Aorta (tissue), 5 donors: ENCODE results near the gene AP1G2. TPM values are rescaled to one million over a fixed set of nuclear protein-coding genes. Genes with fewer than 3 reads are reported as not detected.

ENCODE experiments used
- ATAC-seq: fragments of 200-7000 bp; cut with Tn5 transposase; one replicate; pipeline ENCODE4 v1.9.1; 2022; ENCODE audit warnings: moderate library complexity; ENCODE audit not compliant: low FRiP score
- DNase-seq, 2 donors: peaks; one replicate each; pipeline ENCODE4 v3.0.0-alpha.2; 2020
- H3K27ac ChIP-seq, 2 donors: one replicate each; pipeline ENCODE4 v1.5.1; 2013; ENCODE audit warnings: low read length in 2 of 2, mild to moderate bottlenecking in 2 of 2, moderate library complexity in 2 of 2, control low read depth in 1 of 2, inconsistent platforms in 1 of 2, low read depth in 1 of 2
- H3K27me3 ChIP-seq, 2 donors: one replicate each; pipeline ENCODE4 v1.6.1; 2013; ENCODE audit warnings: control low read depth in 1 of 2, low read length in 1 of 2, mild to moderate bottlenecking in 1 of 2, moderate library complexity in 1 of 2; ENCODE audit not compliant: insufficient read depth in 2 of 2, control insufficient read depth in 1 of 2
- H3K36me3 ChIP-seq, 2 donors: one replicate each; pipeline ENCODE4 v1.6.1; 2013; ENCODE audit warnings: control low read depth in 1 of 2, low read length in 1 of 2, mild to moderate bottlenecking in 1 of 2; ENCODE audit not compliant: insufficient read depth in 2 of 2, control insufficient read depth in 1 of 2
- H3K4me1 ChIP-seq, 2 donors: one replicate each; pipeline ENCODE4 v1.6.1; 2013; ENCODE audit warnings: low read length in 2 of 2, control low read depth in 1 of 2, mild to moderate bottlenecking in 1 of 2, moderate library complexity in 1 of 2; ENCODE audit not compliant: insufficient read depth in 2 of 2, control insufficient read depth in 1 of 2
- H3K4me3 ChIP-seq, 2 donors: one replicate each; pipeline ENCODE4 v1.5.1; 2013; ENCODE audit warnings: low read length in 2 of 2, control low read depth in 1 of 2, mild to moderate bottlenecking in 1 of 2
- H3K9me3 ChIP-seq: one replicate; pipeline ENCODE4 v1.6.1; 2013; ENCODE audit warnings: mild to moderate bottlenecking, low read length; ENCODE audit not compliant: control insufficient read depth
- WGBS, 2 donors: extraction: QIAGEN DNeasy Blood & Tissue Kit; methylation state at CpG; one replicate each; pipeline ENCODE4 v1.1.7; 2013; 5-methylcytosine and 5-hydroxymethylcytosine counted together
- intact Hi-C, 2 donors: fragments of 100-400 bp; cut with DNase I; formaldehyde crosslinking; loops; one replicate each; pipeline versions ENCODE4 v1.14.2 to v1.15.0; 2022
- long read RNA-seq, 2 donors: library from polyadenylated mRNA; unstranded; transcript quantifications; one replicate each; pipeline ENCODE4 v2.0.0, GENCODE V29; 2020 to 2021
- polyA plus RNA-seq, 2 donors: library from polyadenylated mRNA; stranded (reverse); fragments of 200-250 nt; gene quantifications; one replicate each; pipeline ENCODE4 v1.2.3, GENCODE V29; 2013
- total RNA-seq, 2 donors: library from RNA; stranded (reverse); fragmentation: NEBNext Ultra II Directional; extraction: Animal tissue kit (Norgen Biotek cat#: 25700); gene quantifications; one replicate each; pipeline ENCODE4 v1.2.1, GENCODE V29; 2021
- donor health status: healthy with polysubstance abuse.
- donor health status: Bipolar disorder and iron deficiency.
- donor health status: DM: no; HTN: no; CAD: no.
- donor health status: DM: no; HTN: no; CAD: no.
- donor health status: DM: yes; HTN: yes; CAD: no.

Gene AP1G2, protein sequence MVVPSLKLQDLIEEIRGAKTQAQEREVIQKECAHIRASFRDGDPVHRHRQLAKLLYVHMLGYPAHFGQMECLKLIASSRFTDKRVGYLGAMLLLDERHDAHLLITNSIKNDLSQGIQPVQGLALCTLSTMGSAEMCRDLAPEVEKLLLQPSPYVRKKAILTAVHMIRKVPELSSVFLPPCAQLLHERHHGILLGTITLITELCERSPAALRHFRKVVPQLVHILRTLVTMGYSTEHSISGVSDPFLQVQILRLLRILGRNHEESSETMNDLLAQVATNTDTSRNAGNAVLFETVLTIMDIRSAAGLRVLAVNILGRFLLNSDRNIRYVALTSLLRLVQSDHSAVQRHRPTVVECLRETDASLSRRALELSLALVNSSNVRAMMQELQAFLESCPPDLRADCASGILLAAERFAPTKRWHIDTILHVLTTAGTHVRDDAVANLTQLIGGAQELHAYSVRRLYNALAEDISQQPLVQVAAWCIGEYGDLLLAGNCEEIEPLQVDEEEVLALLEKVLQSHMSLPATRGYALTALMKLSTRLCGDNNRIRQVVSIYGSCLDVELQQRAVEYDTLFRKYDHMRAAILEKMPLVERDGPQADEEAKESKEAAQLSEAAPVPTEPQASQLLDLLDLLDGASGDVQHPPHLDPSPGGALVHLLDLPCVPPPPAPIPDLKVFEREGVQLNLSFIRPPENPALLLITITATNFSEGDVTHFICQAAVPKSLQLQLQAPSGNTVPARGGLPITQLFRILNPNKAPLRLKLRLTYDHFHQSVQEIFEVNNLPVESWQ
- total RNA-seq: 10 to 100 TPM; 36.9 to 78.6 TPM
- 10 to 100 TPM; 17.5 to 75.7 TPM for polyA plus RNA-seq
- long read RNA-seq, donor 1, transcript AP1G2-202 (22 exons, 2,609 nt): major isoform, 11 of 68 reads
- long read RNA-seq, donor 1, partial matches to known transcripts: 12 of 68 reads
- long read RNA-seq, donor 1, other reads (novel, unspliced or antisense): 44 of 68 reads
- long read RNA-seq, donor 2, partial matches to known transcripts: 2 of 26 reads
- long read RNA-seq, donor 2, other reads (novel, unspliced or antisense): 20 of 26 reads

DNA sequence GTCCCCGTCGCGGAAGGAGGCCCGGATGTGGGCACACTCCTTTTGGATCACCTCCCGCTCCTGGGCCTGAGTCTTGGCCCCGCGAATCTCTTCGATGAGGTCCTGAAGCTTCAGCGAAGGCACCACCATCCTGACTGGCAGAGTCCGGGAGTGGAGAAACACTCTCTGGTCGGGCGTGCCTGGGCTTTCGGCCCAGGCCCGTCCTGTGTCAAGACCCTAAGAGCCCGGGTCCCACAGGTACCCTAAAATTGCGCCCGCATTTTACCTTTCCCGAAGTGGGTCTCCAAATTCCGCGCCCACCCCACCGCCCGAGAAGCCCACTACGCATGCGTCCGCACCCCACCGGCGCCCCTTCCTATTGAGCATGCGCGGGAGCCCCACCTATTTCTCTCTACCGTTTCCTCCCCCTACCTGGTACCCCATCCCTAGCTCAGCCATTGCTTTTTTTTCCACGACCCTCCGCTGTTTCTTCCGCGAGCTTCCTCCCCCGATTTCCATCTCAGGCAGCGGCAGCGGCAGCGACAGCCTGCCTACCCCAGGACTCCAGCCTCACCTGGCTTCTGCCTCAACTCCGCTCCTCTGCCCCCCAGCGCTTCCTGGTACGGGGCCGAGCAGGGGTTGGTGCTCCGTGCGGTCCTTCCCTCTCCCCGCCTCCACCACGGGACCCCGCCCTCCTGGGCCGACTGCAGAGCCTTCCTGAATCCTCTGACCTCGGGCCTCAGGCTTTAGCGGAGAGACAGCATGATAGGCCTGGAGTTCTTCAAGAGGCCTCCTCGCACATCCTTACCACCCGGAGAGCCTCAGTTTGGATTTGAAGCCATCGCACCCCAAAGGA lies at the start of gene AP1G2:
AP1G2 (minus strand) TSS at position 606 of the 835 bp plus-strand sequence; CDS start at position 129, 477 bp downstream.
- 3 to 4% methylated on average over 53 of the region's 53 CpGs for WGBS, 2 donors
- intact Hi-C loops: loop anchor here (10.0 kb wide), 2 partner anchors 243 to 303 kb away; partner anchors contain the start of gene PABPN1 (in 1 of the 2)
- H3K4me3 ChIP-seq: peak within 1 kb of the TSS; percentile 14 to 43
- no peaks in the 10 kb centered on the region for H3K36me3 ChIP-seq
- no peaks in the 10 kb centered on the region for H3K9me3 ChIP-seq
- no peak within 1 kb of the TSS for H3K27ac ChIP-seq
- DNase-seq (peak; percentile 91 to 92), ATAC-seq (peak; percentile 80)
- no peaks in the 10 kb centered on the region for H3K27me3 ChIP-seq
- H3K4me1 ChIP-seq: no peaks in the 10 kb centered on the region

DNA sequence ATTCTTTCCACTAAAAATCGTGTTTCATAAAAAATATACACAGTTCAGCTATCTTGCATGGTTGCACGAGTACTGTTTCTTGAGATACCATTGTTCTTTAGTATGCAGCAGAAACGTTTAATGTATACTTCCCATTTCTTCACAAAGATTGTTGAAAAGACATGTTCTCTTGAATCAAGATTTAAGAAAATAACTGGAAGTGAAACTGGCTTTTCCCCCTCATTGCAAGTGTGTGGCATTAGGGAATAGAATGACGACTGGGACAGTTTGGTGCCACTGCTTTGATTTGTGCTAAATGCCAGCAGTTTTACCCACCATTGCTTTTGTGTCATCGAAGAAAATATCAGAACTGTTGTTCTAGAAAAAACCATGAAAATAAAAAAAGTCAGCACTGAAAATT lies 48.3 kb upstream of the AP1G2 start:
- 43 to 44% methylated on average over 5 of the region's 5 CpGs for WGBS, 2 donors

DNA sequence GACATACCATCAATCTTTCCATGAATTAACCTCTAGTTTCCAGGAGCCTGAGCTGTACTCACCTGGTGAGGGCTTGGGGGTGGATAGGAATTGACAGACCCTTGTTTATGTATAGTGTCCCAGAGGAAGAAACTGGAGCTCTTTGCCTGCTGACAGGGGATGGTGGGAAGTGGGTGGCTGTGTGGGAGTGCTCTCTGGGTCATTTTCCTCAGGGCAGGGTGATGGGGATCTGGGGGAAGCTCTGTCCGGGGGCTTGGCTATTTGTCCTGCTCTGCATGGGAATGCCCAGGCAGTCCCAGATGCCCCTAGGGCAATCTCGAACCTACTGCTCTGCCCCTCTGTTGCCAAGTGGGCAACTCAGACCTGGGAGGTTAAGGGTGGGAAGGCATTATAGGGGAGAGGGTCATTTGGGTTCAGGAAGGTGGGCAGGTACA lies 46.8 kb upstream of the AP1G2 start:
- Histone ChIP-seq H3K4me3 (no peak overlapping the region), H3K27ac (no peak overlapping the region), H3K27me3 (no peaks in the 10 kb centered on the region), H3K9me3 (no peaks in the 10 kb centered on the region), H3K36me3 (no peaks in the 10 kb centered on the region), H3K4me1 (no peaks in the 10 kb centered on the region)
- DNase-seq: no peak
- intact Hi-C loops: no loop called here
- ATAC-seq: no peak
- 44 to 48% methylated on average over 2 of the region's 2 CpGs for WGBS, 2 donors

More for the DNA sequence above, 48.3 kb upstream of the AP1G2 start:
- H3K4me3 ChIP-seq: no peak overlapping the region
- no peak for DNase-seq
- intact Hi-C loops: no loop called here
- H3K9me3 ChIP-seq: no peaks in the 10 kb centered on the region
- no peaks in the 10 kb centered on the region for H3K36me3 ChIP-seq
- no peak overlapping the region for H3K27ac ChIP-seq
- H3K27me3 ChIP-seq: no peaks in the 10 kb centered on the region
- ATAC-seq: no peak
- no peaks in the 10 kb centered on the region for H3K4me1 ChIP-seq

DNA sequence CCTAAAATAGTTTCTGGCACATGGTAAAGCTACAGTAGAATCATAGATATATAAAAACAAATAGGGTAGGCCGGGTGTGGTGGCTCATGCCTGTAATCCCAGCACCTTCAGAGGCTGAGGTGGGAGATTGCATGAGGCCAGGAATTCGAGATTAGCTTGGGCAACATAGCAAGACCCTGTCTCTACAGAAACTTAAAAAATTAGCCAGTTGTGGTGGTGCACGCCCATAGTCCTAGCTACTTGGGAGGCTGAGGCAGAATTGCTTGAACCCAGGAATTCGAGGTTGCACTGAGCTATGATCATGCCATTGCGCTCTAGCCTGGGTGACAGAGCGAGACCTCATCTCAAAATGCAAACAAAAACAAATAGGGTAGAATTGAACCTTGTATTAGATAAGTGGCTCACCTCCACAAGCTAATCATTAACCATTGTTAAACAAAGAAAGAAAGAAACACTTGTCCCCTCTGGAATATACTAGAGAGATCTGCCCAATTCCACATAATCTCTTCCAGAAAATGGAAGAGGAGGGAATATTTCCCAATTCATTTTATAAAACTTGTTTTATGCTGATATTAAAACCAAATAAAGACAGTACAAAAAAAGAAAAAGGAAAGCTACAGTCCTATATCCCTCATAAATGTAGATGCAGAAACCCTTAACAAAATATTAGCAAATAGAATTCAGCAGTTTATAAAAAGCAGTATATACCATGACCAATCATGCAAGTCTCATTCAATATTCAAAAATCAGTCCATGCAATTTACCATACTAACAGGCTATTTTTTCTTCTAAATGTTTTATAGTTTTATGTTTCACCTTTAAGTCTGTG lies 45.9 kb upstream of the AP1G2 start:
- DNase-seq (no peak), ATAC-seq (no peak)
- Histone ChIP-seq H3K36me3 (no peaks in the 10 kb centered on the region), H3K4me1 (no peaks in the 10 kb centered on the region), H3K27me3 (no peaks in the 10 kb centered on the region), H3K4me3 (no peak overlapping the region), H3K9me3 (no peaks in the 10 kb centered on the region), H3K27ac (no peak overlapping the region)
- intact Hi-C loops: no loop called here
- WGBS, 2 donors: 74 to 83% methylated on average over 6 of the region's 6 CpGs

DNA sequence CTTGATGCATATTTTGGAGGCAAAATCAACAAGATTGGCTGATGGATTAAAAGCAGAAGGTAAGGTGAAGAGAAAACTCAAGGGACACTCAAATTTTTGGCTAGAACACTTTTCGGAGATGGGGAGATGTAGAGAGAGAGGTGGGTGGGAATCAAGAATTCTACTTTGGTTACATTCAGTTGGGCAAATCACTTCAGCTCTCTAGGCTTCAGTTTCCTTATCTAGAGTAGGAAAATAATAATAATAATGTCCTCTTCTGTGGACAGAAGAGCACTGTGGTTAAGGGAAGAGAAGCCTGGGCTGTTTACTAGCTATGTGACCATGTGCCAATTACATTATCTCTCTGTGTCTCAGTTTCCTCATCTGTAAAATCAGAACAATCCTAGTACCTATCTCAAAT lies 45.2 kb upstream of the AP1G2 start:
- Histone ChIP-seq H3K27ac (no peak overlapping the region), H3K4me3 (no peak overlapping the region), H3K36me3 (no peaks in the 10 kb centered on the region), H3K4me1 (no peaks in the 10 kb centered on the region), H3K9me3 (no peaks in the 10 kb centered on the region), H3K27me3 (no peaks in the 10 kb centered on the region)
- WGBS, 2 donors: 88 to 97% methylated on average over 1 of the region's 1 CpG
- no peak for ATAC-seq
- intact Hi-C loops: no loop called here
- no peak for DNase-seq

DNA sequence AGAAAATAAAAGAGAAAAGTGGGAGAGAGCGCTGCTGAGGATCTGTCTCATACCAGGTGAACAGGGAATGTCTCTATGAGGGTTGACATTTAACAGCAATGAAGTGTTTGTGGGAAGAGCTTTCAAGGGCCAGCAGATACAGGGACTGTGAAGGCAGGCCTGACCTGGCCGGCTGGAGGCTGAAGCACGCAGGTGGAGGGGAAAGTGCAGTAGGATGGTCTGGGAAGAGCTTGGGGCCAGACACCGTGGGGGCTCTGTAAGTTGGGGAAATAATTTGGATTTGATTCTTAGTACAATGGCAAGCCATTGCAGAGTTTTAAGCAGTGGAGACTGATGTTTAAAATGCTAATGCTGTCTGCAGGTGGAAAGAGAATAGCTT lies 44.8 kb upstream of the AP1G2 start:
- Histone ChIP-seq H3K4me1 (no peaks in the 10 kb centered on the region), H3K36me3 (no peaks in the 10 kb centered on the region), H3K9me3 (no peaks in the 10 kb centered on the region), H3K27me3 (no peaks in the 10 kb centered on the region), H3K4me3 (no peak overlapping the region), H3K27ac (no peak overlapping the region)
- intact Hi-C loops: no loop called here
- ATAC-seq (no peak), DNase-seq (no peak)
- 75 to 77% methylated on average over 4 of the region's 4 CpGs for WGBS, 2 donors

DNA sequence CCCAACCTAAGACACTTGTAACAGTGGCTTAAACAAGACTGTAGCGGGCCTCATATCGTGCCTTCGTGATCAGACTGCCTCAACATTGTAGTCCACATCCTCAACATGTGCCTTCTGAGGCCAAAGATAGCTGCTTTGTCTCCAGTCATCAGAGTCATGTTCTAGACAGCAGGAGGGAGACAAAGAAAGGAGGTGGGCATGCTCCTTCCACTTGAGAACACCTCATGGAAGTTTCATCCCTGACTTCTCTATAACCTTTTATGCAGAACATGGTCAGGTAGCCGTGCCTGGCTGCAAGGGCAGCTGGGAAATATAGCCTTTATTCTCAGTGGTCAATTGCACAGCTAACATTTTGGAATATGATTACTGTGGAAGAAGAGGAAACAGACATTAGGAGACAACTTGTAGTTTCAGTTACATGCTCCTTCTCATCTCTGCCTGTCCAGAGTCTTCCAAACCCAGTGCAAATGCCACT lies 43.3 kb upstream of the AP1G2 start:
- Histone ChIP-seq H3K27me3 (no peaks in the 10 kb centered on the region), H3K4me1 (no peaks in the 10 kb centered on the region), H3K9me3 (no peaks in the 10 kb centered on the region), H3K36me3 (no peaks in the 10 kb centered on the region), H3K4me3 (no peak overlapping the region), H3K27ac (no peak overlapping the region)
- WGBS, 2 donors: 53 to 58% methylated on average over 4 of the region's 4 CpGs
- DNase-seq: no peak
- no peak for ATAC-seq
- intact Hi-C loops: no loop called here
